Measurements from ENCODE around the gene C1orf185.
"Not testable (repeated sequence)": the region's sequence is repeated elsewhere in the genome, so short reads cannot be mapped to it uniquely, and the experiment has no call there.

The C1orf185 gene

DNA sequence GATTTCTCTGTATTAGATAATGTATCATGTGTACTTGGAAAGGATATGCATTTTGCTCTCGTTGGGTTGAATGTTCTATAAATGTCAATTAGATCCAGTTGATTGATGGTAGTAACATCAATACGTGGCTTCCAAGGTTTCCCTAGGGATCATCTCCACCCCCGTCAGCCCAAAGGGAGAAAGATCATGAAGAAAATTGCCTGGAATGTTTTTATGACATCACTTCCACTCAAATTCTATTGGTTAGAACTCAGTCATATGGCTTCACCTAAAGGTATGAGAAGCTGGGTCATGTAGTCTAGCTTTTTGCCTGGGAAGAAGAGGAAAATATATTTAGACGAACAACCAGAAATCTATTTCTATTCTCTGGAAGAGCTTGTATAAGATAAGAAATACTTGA lies at the start of gene C1orf185:
TSS of gene C1orf185 (plus strand) at position 253 of the 400 bp plus-strand sequence. CDS start at position 259, 6 bp downstream.
- DNase-seq (ENCODE audit: extremely low read depth in 1 of 2, low read depth in 1 of 2), result no peak

DNA sequence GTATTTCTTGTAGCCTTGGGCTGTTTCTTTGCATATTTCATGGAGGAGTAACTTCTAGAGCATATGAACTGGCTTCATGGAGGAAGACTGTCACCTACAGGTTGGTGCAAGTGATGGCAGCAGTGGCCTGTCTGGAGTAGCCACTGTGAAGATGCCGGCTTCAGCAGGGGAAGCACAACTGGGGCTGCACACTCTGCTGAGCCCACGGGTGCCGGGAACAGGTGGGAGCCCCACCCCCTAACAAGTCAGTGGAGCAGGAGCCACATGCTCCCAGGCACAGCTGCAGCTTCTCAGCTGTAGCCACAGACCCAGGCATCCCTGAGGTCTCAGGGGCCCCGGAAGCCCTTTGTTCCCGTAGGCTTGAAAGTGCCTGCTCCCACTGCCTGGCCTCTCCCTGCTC lies 43.2 kb upstream of the C1orf185 start:
- no peak for DNase-seq (ENCODE audit: extremely low read depth in 1 of 2, low read depth in 1 of 2)

DNA sequence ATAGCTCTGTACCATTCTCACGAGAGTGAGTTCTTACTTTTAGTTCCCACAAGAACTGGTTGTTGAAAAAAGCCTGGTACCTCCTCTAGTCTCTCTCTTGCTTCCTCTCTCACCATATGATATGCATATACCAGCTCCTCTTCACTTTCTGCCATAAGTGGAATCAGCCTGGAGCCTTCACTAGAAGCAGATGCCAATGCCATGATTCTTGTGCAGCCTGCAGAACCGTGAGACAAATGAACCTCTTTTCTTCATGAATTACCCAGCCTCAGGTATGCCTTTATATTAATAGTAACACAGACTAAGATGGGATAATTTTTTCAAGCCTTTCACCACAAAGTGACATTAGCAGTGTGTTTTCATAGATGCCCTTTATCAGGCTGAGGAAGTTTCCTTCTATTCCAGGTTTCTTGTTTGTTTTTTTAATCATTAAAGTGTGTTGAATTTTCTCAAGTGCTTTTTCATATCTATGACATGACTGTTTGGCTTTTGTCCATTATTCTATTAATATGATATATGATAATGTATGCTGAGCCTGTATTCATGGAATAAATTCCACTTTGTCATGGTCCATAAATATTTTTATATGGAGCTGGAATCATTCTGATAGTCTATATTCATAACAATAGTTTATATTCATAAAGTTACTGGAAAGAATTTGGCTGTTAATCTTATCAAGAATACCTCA lies 40.7 kb upstream of the C1orf185 start:
- no peak for DNase-seq (ENCODE audit: extremely low read depth in 1 of 2, low read depth in 1 of 2)

- no peak for DNase-seq (ENCODE audit: extremely low read depth in 1 of 2, low read depth in 1 of 2)
These were observed 38.9 kb upstream of the C1orf185 start for GRCh38 chr1:51063121-51063520.

DNA sequence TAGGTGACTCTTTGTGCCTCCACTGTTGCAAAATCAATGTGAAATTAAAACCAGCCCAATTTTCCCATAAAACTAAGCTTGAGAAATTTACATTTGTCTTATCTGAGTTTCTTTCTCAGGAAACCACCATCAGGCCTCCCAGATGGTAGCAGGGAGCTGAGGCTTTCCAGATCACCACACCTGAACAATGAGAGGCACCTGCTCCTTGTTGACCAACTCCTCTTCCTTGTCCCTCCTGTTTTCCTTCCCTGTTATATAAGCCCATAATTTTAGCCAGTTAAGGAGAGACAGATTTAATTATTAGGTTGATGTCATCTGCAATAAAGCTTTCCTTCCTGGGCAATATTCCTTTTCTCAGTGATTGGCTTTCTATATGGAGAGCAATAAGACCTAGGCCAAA lies 32.0 kb upstream of the C1orf185 start:
- DNase-seq (ENCODE audit: extremely low read depth in 1 of 2, low read depth in 1 of 2), result no peak

GRCh38 chr1:51070640-51071039 lies 31.4 kb upstream of the C1orf185 start:
- no peak for DNase-seq (ENCODE audit: extremely low read depth in 1 of 2, low read depth in 1 of 2)

- DNase-seq (ENCODE audit: extremely low read depth in 1 of 2, low read depth in 1 of 2), result no peak
These were observed 30.6 kb upstream of the C1orf185 start for GRCh38 chr1:51071291-51072042.

GRCh38 chr1:51072043-51072439 lies 30.0 kb upstream of the C1orf185 start:
- no peak for DNase-seq (ENCODE audit: extremely low read depth in 1 of 2, low read depth in 1 of 2)

DNA sequence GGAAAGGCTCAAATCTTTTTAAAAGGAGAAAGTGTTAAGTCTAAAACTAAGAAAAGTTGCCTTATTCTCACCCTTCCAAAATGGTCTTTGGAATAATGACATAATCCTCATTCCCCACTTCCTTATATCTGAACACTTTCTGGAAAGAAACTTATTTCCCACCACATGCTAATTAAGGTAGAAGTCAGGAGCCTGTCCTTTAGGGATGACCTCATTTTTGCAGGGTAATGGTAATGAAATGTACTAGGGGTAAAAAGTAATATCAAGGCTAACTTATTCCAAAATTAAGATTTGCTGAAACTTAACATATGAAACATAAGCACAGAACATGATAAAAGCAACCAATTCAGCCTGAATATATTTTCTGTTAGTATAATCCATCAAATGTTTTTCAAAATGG lies 29.4 kb upstream of the C1orf185 start:
- DNase-seq (ENCODE audit: extremely low read depth in 1 of 2, low read depth in 1 of 2), result no peak

DNA sequence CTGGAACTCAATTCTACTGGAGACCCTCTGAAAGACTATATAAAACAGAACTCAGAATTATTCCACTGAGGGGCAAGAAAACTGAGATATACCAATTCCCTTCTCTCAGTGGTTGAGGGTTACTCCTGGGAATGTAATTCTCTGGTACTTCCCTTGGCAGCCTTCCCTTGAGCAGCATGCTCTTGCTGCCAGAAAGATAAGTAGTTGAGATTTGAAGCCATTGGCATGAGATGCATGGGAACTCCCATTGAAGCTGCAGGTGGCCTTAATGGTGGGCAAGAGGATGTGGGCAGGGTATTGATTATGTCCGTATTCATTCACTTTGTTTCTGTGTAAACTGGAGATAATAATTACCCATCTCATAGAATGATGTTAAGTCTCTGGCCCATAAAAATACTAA lies 28.6 kb upstream of the C1orf185 start:
- DNase-seq (ENCODE audit: extremely low read depth in 1 of 2, low read depth in 1 of 2), result no peak

DNA sequence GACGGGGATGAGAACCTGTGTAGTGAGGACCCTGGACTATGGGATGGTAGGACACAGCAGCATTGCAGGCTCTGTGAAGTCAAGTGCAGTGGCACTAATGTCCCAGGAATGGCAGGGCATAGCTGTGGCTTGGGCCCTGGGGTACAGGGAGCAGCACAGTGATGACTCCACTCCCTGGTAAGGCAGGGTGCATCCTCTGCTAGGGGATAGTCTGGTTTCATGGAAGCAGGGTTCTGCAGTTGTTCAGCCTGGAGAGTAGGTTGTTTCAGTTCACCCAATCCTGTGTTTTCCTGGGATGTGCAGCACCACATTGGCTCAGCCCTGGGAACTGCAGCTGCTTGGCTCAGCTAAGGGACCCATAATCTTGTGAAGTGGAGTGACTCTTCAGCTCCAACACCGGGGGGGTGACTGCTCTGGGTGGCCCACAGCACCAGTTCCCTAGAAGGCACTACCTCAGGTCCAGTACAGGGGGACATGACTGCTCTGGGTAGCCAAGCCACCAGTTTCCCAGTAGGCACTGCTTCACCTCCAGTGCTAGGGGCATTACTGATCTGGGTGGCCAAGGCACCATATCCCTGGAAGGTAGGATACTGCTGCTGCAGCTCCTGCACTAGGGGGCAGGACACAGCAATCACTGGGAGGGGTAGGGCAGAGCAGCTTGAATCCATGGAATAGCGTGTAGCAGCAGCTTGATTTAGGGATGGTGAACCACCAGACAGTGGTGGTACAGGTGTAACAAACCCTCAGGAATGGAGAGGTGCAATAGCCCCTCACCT lies 15.3 kb upstream of the C1orf185 start:
- no peak for DNase-seq (ENCODE audit: extremely low read depth in 1 of 2, low read depth in 1 of 2)

- DNase-seq (ENCODE audit: extremely low read depth in 1 of 2, low read depth in 1 of 2), result no peak
These were observed 13.6 kb upstream of the C1orf185 start for GRCh38 chr1:51088474-51088873.

DNA sequence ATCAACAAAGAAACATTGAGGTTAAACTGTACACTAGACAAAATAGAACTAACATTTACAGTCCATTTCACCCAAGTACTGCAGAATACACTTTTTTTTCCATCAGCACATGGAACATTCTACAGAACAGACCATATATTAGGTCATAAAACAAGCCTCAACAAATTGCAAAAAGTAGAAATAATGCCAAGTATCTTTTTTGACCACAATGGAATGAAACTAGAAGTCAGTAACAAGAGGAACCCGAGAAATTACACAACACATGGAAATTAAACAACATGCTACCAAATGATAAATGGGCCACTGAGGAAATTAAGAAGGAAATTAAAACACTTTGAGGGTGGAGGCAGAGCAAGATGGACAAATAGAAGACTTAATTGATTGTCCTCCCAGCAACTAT lies 8.4 kb upstream of the C1orf185 start:
- DNase-seq (ENCODE audit: extremely low read depth in 1 of 2, low read depth in 1 of 2), result no peak

GRCh38 chr1:51097171-51097570 lies 4.9 kb upstream of the C1orf185 start:
- no peak for DNase-seq (ENCODE audit: extremely low read depth in 1 of 2, low read depth in 1 of 2)

- no peak for DNase-seq (ENCODE audit: extremely low read depth in 1 of 2, low read depth in 1 of 2)
These were observed 1.7 kb upstream of the C1orf185 start for GRCh38 chr1:51100264-51100880.

- DNase-seq (ENCODE audit: extremely low read depth in 1 of 2, low read depth in 1 of 2), result no peak
These were observed 12.1 kb downstream of the C1orf185 start for GRCh38 chr1:51114137-51114536.

GRCh38 chr1:51115714-51116404 lies 13.8 kb downstream of the C1orf185 start:
- no peak for DNase-seq (ENCODE audit: extremely low read depth in 1 of 2, low read depth in 1 of 2)

DNA sequence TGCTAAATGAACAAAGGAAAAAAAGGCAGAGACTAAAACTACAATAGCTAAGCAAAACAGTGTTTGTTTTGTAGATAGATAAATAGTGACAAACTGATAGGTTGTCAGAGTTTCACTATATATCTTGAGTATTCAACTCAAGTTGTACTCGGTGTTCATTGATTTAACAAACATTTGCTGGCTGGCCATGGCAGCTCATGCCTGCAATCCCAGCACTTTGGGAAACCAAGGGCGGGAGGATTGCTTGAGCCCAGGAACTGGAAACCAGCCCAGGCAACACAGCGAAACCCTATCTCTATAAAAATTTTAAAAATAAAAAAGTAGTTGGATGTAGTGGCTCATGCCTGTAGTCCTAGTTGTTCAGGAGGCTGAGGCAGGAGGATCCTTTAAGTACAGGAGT lies 17.3 kb downstream of the C1orf185 start:
- no peak for DNase-seq (ENCODE audit: extremely low read depth in 1 of 2, low read depth in 1 of 2)

DNA sequence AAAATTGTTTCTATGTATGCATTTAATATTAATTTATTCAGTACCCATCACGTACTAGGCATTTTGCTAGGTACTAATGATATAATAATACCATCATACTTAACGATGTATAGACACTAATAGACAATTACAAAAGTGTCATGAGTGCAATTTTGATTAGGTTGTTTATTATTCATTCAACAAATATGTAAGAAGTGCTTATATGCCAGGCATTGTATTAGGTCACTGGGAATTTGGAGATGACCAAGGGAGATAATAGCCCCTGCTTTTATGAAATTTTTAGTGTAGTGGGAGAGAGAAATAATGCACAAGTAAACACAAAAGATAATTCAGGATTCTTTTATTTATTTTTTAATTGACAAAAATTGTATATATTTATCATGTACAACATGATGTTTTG lies 18.6 kb downstream of the C1orf185 start:
- DNase-seq (ENCODE audit: extremely low read depth in 1 of 2, low read depth in 1 of 2), result no peak

DNA sequence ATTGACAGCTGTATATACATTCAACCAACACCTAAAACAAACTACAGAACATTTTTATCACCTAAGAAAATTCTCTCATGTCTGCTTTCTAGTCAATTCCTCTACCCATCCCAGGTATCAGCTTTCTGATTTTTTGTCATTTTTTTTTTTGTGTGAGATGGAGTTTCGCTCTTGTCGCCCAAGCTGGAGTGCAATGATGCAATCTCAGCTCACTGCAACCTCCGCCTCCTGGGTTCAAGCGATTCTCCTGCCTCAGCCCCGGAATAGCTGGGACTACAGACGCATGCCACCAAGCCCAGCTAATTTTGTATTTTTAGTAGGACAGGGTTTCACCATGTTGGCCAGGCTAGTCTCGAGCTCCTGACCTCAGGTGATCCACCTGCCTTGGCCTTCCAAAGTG lies 25.1 kb downstream of the C1orf185 start:
- DNase-seq (ENCODE audit: extremely low read depth in 1 of 2, low read depth in 1 of 2), result not testable (repeated sequence)

DNA sequence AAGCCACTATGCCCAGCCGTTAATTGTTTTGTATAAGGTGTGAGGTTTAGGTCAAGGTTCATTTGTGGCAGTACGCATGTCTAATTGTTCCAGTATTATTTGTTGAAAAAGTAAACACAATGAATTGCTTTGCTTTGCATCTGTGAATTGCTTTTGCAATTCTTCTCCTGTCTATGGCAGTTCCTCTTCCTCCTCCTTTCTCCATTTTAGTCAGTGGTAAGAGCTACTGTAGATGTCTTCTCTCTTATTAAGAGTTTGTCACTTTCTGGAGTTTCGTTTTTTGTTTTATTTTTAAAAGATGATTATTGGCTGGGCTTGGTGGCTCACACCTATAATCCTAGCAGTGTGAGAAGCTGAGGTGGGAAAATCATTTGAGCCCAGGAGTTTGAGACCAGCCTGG lies 29.2 kb downstream of the C1orf185 start:
- no peak for DNase-seq (ENCODE audit: extremely low read depth in 1 of 2, low read depth in 1 of 2)

All from activated CD8-positive, alpha-beta memory T cell treated with anti-CD3 and anti-CD28 coated beads for 1 hour (primary cell).